Heart left ventricle (tissue), 16 donors: ENCODE data around the gene LRP10. TPM values are rescaled to one million over a fixed set of nuclear protein-coding genes. Genes with fewer than 3 reads are reported as not detected.

Experiments
- ATAC-seq, 4 donors: fragments of 200-7000 bp; cut with Tn5 transposase; one replicate each; pipeline ENCODE4 v1.9.1; 2020 to 2022; ENCODE audit warnings: moderate library complexity in 4 of 4, mild to moderate bottlenecking in 3 of 4, moderate number of reproducible peaks in 1 of 4
- DNase-seq, 5 donors: peaks; one replicate each; pipeline ENCODE4 v3.0.0-alpha.2; 2020
- H3K27ac ChIP-seq, 12 donors: fragments of 200-600 bp; sonication (generic) in 4 of 12; one replicate each; pipeline versions ENCODE4 v1.5.0 to v1.8.0; 2016 to 2022; ENCODE audit warnings: mild to moderate bottlenecking in 2 of 12
- H3K27me3 ChIP-seq, 9 donors: fragments of 200-600 bp; sonication (generic) in 2 of 9; one replicate each; pipeline versions ENCODE4 v1.5.1 to v1.8.0; 2016 to 2022; ENCODE audit warnings: mild to moderate bottlenecking in 3 of 9
- H3K36me3 ChIP-seq, 9 donors: fragments of 200-600 bp; sonication (generic) in 2 of 9; one replicate each; pipeline versions ENCODE4 v1.5.0 to v1.8.0; 2018 to 2022; ENCODE audit warnings: mild to moderate bottlenecking in 2 of 9
- H3K4me1 ChIP-seq, 12 donors: fragments of 200-600 bp; sonication (generic) in 4 of 12; one replicate each; pipeline versions ENCODE4 v1.5.0 to v1.8.0; 2016 to 2022; ENCODE audit warnings: mild to moderate bottlenecking in 3 of 12
- H3K4me3 ChIP-seq, 12 donors: fragments of 200-600 bp; sonication (generic) in 4 of 12; one replicate each; pipeline versions ENCODE4 v1.5.0 to v1.8.0; 2017 to 2022; ENCODE audit warnings: mild to moderate bottlenecking in 9 of 12, moderate library complexity in 4 of 12
- H3K9me3 ChIP-seq, 12 donors: fragments of 200-600 bp; sonication (generic) in 4 of 12; one replicate each; pipeline versions ENCODE4 v1.5.0 to v1.8.0; 2016 to 2022; ENCODE audit warnings: mild to moderate bottlenecking in 1 of 12
- POLR2A ChIP-seq, 2 donors: fragments of 450-650 bp; IDR thresholded peaks; one replicate each; pipeline ENCODE4 v1.6.1; 2017; ENCODE audit warnings: antibody characterized with exemption in 2 of 2, mild to moderate bottlenecking in 2 of 2, moderate library complexity in 2 of 2
- WGBS, 4 donors: extraction: QIAGEN DNeasy Blood & Tissue Kit in 2 of 4; methylation state at CpG; one replicate each; pipeline versions ENCODE4 v1.1.5 to v1.1.7; 2013 to 2018; 5-methylcytosine and 5-hydroxymethylcytosine counted together
- intact Hi-C, 10 donors: fragments of 100-400 bp; cut with DNase I; formaldehyde crosslinking; loops; one replicate each; pipeline versions ENCODE4 v1.11.1 to v1.14.2; 2022
- polyA plus RNA-seq, 2 donors: library from polyadenylated mRNA; stranded (reverse); fragments of 200-250 nt; gene quantifications; one replicate each; pipeline ENCODE4 v1.2.3, GENCODE V29; 2013
- total RNA-seq, 9 donors: library from RNA; depleted of rRNA in 2 of 9; stranded (reverse); fragments of >200 nt in 2 of 9; fragmentation: NEBNext Ultra II Directional in 3 of 9; extraction: Animal tissue kit (Norgen Biotek cat#: 25700) in 3 of 9; gene quantifications; one replicate each; pipeline versions ENCODE4 v1.1.0 to v1.2.4, GENCODE V29; 2016 to 2023
- TF ChIP-seq, protein P1 (sequence below), 12 donors: fragments of 200-600 bp; sonication (generic) in 4 of 12; IDR thresholded peaks; one replicate each; pipeline versions ENCODE4 v1.5.0 to v1.8.0; 2018 to 2022; ENCODE audit warnings: antibody characterized with exemption in 12 of 12, mild to moderate bottlenecking in 5 of 12
- donor health status: ischemic (EF 13 %, LVEDD 7.1; RV severe dilation, severe dysfunction).
- donor health status: healthy with polysubstance abuse.
- donor health status: DM: no; HTN: yes; CAD: no.
- donor health status: DM: no; HTN: no; CAD: no.
- donor health status: ischemic (EF 25% LVEDD 6.9; RV normal size, moderate dysfunction).
- donor health status: ischemic (EF 25% LVEDD 5.7; RV mildly dilated, moderate dysfunction).
- donor health status: healthy.
- donor health status: DM: yes; HTN: yes; CAD: no.
- donor health status: ischemic (EF 35%, LVEDD 5.7; RV mildly dilated, moderate dysfunction).
- donor health status: nonischemic (EF 11% LVEDD 7.7; RV severe dilation, severe dysfunction).
- donor health status: DM: yes; HTN: yes; CAD: no.
- donor health status: PGD.
- donor health status: ischemic (EF 29% LVEDD 5.4; RV normal size, mild dysfunction).
- donor health status: nonischemic (EF 23%, LVEDD 6.1; RV moderate dilation, normal function).

LRP10 gene
- total and polyA plus RNA-seq, 11 donors = 11.0 to 128 (median 64.5) TPM

GRCh38 chr14:22892488-22892887 lies 20.9 kb downstream of the LRP10 start:
- 81 to 89% (median 87%) methylated on average over 7 of the region's 7 CpGs for WGBS, 4 donors
- no peaks in the 10 kb centered on the region for H3K9me3 ChIP-seq
- H3K4me3 ChIP-seq = no peak overlapping the region
- DNase-seq (no peak), ATAC-seq (no peak)
- intact Hi-C loops = no loop called here
- no peaks in the 10 kb centered on the region for H3K36me3 ChIP-seq
- TF ChIP-seq, protein P1, sequence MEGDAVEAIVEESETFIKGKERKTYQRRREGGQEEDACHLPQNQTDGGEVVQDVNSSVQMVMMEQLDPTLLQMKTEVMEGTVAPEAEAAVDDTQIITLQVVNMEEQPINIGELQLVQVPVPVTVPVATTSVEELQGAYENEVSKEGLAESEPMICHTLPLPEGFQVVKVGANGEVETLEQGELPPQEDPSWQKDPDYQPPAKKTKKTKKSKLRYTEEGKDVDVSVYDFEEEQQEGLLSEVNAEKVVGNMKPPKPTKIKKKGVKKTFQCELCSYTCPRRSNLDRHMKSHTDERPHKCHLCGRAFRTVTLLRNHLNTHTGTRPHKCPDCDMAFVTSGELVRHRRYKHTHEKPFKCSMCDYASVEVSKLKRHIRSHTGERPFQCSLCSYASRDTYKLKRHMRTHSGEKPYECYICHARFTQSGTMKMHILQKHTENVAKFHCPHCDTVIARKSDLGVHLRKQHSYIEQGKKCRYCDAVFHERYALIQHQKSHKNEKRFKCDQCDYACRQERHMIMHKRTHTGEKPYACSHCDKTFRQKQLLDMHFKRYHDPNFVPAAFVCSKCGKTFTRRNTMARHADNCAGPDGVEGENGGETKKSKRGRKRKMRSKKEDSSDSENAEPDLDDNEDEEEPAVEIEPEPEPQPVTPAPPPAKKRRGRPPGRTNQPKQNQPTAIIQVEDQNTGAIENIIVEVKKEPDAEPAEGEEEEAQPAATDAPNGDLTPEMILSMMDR (IDR thresholded peaks at IDR 0.05) = no peak
- no peak for TF ChIP-seq POLR2A (IDR thresholded peaks at IDR 0.05)
- H3K27ac ChIP-seq = no peak overlapping the region
- H3K27me3 ChIP-seq = no peaks in the 10 kb centered on the region
- peaks cover 0 to 6% (median 3%) of the 10 kb centered on the region in 12 donors for H3K4me1 ChIP-seq

DNA sequence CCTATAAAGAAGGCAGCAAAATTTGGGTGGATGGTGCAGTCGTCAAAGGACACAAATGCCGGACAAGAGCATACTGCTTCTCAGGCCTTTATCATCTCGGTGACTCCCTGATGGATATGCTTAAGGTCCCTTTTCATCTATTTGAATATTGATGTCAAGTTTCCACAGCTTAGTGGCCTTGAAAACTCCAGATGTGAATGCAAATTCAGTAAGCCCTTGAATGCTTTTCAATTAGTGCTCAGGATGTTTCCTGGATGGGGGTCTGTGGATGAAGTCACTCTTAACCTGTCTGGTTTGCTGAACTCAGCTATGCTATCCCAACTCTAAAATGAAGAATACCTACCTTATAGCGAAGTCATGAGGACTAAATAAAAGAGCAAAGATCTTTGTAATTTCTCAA lies 22.2 kb downstream of the LRP10 start:
- DNase-seq (no peak), ATAC-seq (no peak)
- Histone ChIP-seq H3K4me3 (no peak overlapping the region), H3K27me3 (no peaks in the 10 kb centered on the region), H3K36me3 (peaks cover 0 to 7% (median 0%) of the 10 kb centered on the region in 9 donors), H3K27ac (no peak overlapping the region), H3K9me3 (no peaks in the 10 kb centered on the region), H3K4me1 (peaks cover 0 to 5% (median under 1%) of the 10 kb centered on the region in 12 donors)
- intact Hi-C loops = no loop called here
- 91 to 96% (median 95%) methylated on average over 4 of the region's 4 CpGs for WGBS, 4 donors
- TF ChIP-seq, protein P1 (IDR thresholded peaks at IDR 0.05) = no peak
- no peak for TF ChIP-seq POLR2A (IDR thresholded peaks at IDR 0.05)

DNA sequence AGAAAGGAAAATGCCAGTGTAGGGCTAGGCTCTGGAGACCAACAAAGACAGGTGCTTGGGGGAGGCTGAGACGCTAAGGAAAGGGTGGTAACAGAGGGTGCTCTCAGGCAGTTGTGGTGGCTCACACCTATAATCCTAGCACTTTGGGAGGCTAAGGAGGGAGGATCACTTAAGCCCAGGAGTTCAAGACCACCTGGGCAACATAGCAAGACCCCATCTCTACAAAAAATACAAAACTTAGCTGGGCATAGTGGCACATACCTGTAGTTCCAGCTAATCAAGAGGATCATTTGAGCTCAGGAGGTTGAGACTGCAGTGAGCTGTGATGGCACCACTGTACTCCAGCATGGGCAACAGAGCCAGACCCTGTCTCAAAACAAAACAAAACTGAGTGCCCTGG lies 23.9 kb downstream of the LRP10 start:
- Histone ChIP-seq H3K27me3 (no peaks in the 10 kb centered on the region), H3K4me1 (peaks cover 0 to 9% (median 2%) of the 10 kb centered on the region in 12 donors), H3K36me3 (peaks cover 0 to 16% (median 2%) of the 10 kb centered on the region in 9 donors), H3K4me3 (no peak overlapping the region), H3K27ac (no peak overlapping the region), H3K9me3 (no peaks in the 10 kb centered on the region)
- TF ChIP-seq, protein P1 (IDR thresholded peaks at IDR 0.05) = no peak
- TF ChIP-seq POLR2A (IDR thresholded peaks at IDR 0.05) = no peak
- DNase-seq (no peak), ATAC-seq (no peak)
- intact Hi-C loops = no loop called here
- 85 to 97% (median 94%) methylated on average over 1 of the region's 1 CpG for WGBS, 4 donors

GRCh38 chr14:22896356-22896755 lies 24.8 kb downstream of the LRP10 start:
- DNase-seq (no peak), ATAC-seq (no peak)
- Histone ChIP-seq H3K27me3 (no peaks in the 10 kb centered on the region), H3K36me3 (peaks cover 0 to 25% (median 11%) of the 10 kb centered on the region in 9 donors), H3K9me3 (no peaks in the 10 kb centered on the region), H3K4me1 (peaks cover 0 to 9% (median 2%) of the 10 kb centered on the region in 12 donors), H3K4me3 (no peak overlapping the region), H3K27ac (no peak overlapping the region)
- TF ChIP-seq, protein P1 (IDR thresholded peaks at IDR 0.05) = no peak
- TF ChIP-seq POLR2A (IDR thresholded peaks at IDR 0.05) = no peak
- intact Hi-C loops = loop anchor here in 1 of 10 donors (2.0 kb wide), 1 partner anchor 16 kb away; no protein-coding TSS in a partner anchor
- whole genome bisulfite sequencing, 4 donors = 56 to 66% (median 62%) methylated on average over 5 of the region's 5 CpGs
